ENCODE data around the gene RNF112. TPM values are rescaled to one million over a fixed set of nuclear protein-coding genes. Genes with fewer than 3 reads are reported as not detected.
A peak's percentile ranks its signal among the peaks of the same experiment; 100 is the strongest.

The RNF112 gene
- total RNA-seq, 1 donor from 2014 or later, result 8.6 TPM

GRCh38 chr17:19409066-19409465, 2.0 kb upstream of the RNF112 start:
- H3K4me3 Mint-ChIP-seq (ENCODE audit: unreplicated experiment), result no peak overlapping the region

DNA sequence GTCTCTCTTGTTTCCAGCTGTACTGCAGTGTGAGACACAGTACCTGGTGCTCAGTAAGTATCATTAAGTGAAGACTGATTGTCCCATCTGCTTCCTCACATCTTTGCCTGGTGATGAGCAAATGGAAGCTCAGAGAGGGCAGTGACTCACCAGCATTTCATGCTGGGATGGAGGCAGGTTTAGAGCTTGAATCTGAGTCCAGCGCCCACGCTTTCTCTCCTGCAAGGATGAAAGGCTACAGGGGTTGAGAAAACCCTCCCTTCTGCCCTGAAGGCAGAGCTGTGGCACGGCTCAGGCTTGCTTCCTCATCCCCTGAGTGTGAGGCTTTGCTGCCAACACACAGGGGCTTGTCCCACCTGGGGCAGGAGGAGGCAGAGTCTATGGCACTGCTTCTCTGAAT, 1.5 kb upstream of the RNF112 start:
- H3K36me3 Mint-ChIP-seq (ENCODE audit: unreplicated experiment), result no peaks in the 10 kb centered on the region
- no peak overlapping the region for H3K27ac Mint-ChIP-seq (ENCODE audit: unreplicated experiment)
- peaks cover 19% of the 10 kb centered on the region for H3K4me1 Mint-ChIP-seq (ENCODE audit: low read depth, unreplicated experiment)
- DNase-seq, result no peak
- no peak for TF ChIP-seq CTCF (IDR thresholded peaks at IDR 0.05; ENCODE audit: partially characterized antibody, unreplicated experiment)
- H3K4me3 Mint-ChIP-seq (ENCODE audit: unreplicated experiment), result no peak overlapping the region
- peaks cover 7% of the 10 kb centered on the region for H3K27me3 Mint-ChIP-seq (ENCODE audit: unreplicated experiment)
- no peaks in the 10 kb centered on the region for H3K9me3 Mint-ChIP-seq (ENCODE audit: unreplicated experiment)

More at GRCh38 chr17:19409066-19409465, 2.0 kb upstream of the RNF112 start:
- Mint-ChIP-seq H3K4me1 (ENCODE audit: low read depth, unreplicated experiment) (peaks cover 19% of the 10 kb centered on the region), H3K9me3 (ENCODE audit: unreplicated experiment) (peaks cover 2% of the 10 kb centered on the region), H3K27me3 (ENCODE audit: unreplicated experiment) (peaks cover 7% of the 10 kb centered on the region), H3K27ac (ENCODE audit: unreplicated experiment) (no peak overlapping the region), H3K36me3 (ENCODE audit: unreplicated experiment) (no peaks in the 10 kb centered on the region)
- TF ChIP-seq CTCF (IDR thresholded peaks at IDR 0.05; ENCODE audit: partially characterized antibody, unreplicated experiment), result no peak
- DNase-seq, result no peak

GRCh38 chr17:19410091-19410490, 941 bp upstream of the RNF112 start:
- no peaks in the 10 kb centered on the region for H3K9me3 Mint-ChIP-seq (ENCODE audit: unreplicated experiment)
- DNase-seq, result no peak
- peak overlapping the region; percentile 6 for H3K27ac Mint-ChIP-seq (ENCODE audit: unreplicated experiment)

DNA sequence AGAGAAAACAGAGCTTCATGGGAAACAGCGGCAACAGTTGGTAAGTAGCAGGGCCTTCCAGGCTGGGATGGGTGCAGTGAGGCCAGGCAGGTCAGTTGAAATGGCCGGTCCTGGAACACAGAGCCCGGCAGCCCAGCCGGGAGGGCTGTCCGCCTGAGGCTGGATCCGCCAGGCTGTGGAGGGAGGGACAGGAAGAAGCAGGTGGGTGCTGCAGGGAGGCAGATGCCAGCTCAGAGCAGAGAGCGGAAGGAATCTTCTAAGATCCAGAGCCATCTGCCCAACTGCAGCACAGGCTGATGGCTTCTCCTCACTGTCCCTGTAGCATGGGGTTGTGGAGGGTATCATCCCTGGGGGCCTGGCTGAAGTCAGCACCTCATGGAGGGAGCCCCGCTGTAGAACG, 599 bp downstream of the RNF112 start:
- peak; percentile 68 for DNase-seq
- Mint-ChIP-seq H3K36me3 (ENCODE audit: unreplicated experiment) (no peaks in the 10 kb centered on the region), H3K9me3 (ENCODE audit: unreplicated experiment) (no peaks in the 10 kb centered on the region), H3K4me1 (ENCODE audit: low read depth, unreplicated experiment) (peaks cover 19% of the 10 kb centered on the region), H3K27ac (ENCODE audit: unreplicated experiment) (peak overlapping the region; percentile 93), H3K4me3 (ENCODE audit: unreplicated experiment) (peak overlapping the region; percentile 67), H3K27me3 (ENCODE audit: unreplicated experiment) (peaks cover 10% of the 10 kb centered on the region)
- TF ChIP-seq CTCF (IDR thresholded peaks at IDR 0.05; ENCODE audit: partially characterized antibody, unreplicated experiment), result no peak

More at GRCh38 chr17:19410091-19410490, 941 bp upstream of the RNF112 start:
- TF ChIP-seq CTCF (IDR thresholded peaks at IDR 0.05; ENCODE audit: partially characterized antibody, unreplicated experiment), result no peak
- Mint-ChIP-seq H3K36me3 (ENCODE audit: unreplicated experiment) (no peaks in the 10 kb centered on the region), H3K27me3 (ENCODE audit: unreplicated experiment) (peaks cover 10% of the 10 kb centered on the region), H3K4me1 (ENCODE audit: low read depth, unreplicated experiment) (peaks cover 19% of the 10 kb centered on the region), H3K4me3 (ENCODE audit: unreplicated experiment) (peak overlapping the region; percentile 8)

GRCh38 chr17:19412510-19412909, 1.5 kb downstream of the RNF112 start:
- Mint-ChIP-seq H3K27ac (ENCODE audit: unreplicated experiment) (no peak overlapping the region), H3K27me3 (ENCODE audit: unreplicated experiment) (peaks cover 9% of the 10 kb centered on the region), H3K9me3 (ENCODE audit: unreplicated experiment) (no peaks in the 10 kb centered on the region), H3K36me3 (ENCODE audit: unreplicated experiment) (no peaks in the 10 kb centered on the region), H3K4me3 (ENCODE audit: unreplicated experiment) (no peak overlapping the region), H3K4me1 (ENCODE audit: low read depth, unreplicated experiment) (peaks cover 19% of the 10 kb centered on the region)
- DNase-seq, result no peak
- TF ChIP-seq CTCF (IDR thresholded peaks at IDR 0.05; ENCODE audit: partially characterized antibody, unreplicated experiment), result no peak
